Adrenal gland (tissue), 12 donors: ENCODE results near the gene NEURL4. TPM values are rescaled to one million over a fixed set of nuclear protein-coding genes. Genes with fewer than 3 reads are reported as not detected.

Experiments
- DNase-seq, 7 donors: peaks; one replicate each; pipeline ENCODE4 v3.0.0-alpha.2; 2019 to 2020
- H3K27ac ChIP-seq, 5 donors: fragments of 200-600 bp; sonication (generic) in 4 of 5; 1 replicate in 3 of 5; 2 replicates in 2 of 5; pipeline versions ENCODE4 v1.5.1 to v1.8.0; 2016 to 2020; ENCODE audit warnings: mild to moderate bottlenecking in 1 of 5
- H3K27me3 ChIP-seq: fragments of 200-600 bp; 2 replicates; pipeline ENCODE4 v1.8.0; 2021
- H3K36me3 ChIP-seq, 2 donors: fragments of 200-600 bp; replicated peaks in 1 of 2; 1 replicate in 1 of 2; 2 replicates in 1 of 2; pipeline versions ENCODE4 v1.5.1 to v1.8.0; 2018 to 2022
- H3K4me1 ChIP-seq, 2 donors: fragments of 200-600 bp; replicated peaks in 1 of 2; 1 replicate in 1 of 2; 2 replicates in 1 of 2; pipeline versions ENCODE4 v1.5.1 to v1.8.0; 2018 to 2021
- H3K4me3 ChIP-seq, 4 donors: fragments of 200-600 bp; sonication (generic) in 3 of 4; one replicate each; pipeline ENCODE4 v1.5.1; 2016 to 2018
- H3K9me3 ChIP-seq, 3 donors: fragments of 200-600 bp; sonication (generic) in 1 of 3; replicated peaks in 1 of 3; 1 replicate in 2 of 3; 2 replicates in 1 of 3; pipeline versions ENCODE4 v1.5.1 to v1.8.0; 2016 to 2021
- CTCF ChIP-seq, 6 experiments: fragments of 450-650 bp in 4 of 6; fragments of 200-600 bp in 2 of 6; sonication (generic) in 1 of 6; IDR thresholded peaks; 1 replicate in 5 of 6; 2 replicates in 1 of 6; pipeline versions ENCODE4 v1.5.1 to v1.8.0; 2016 to 2021; ENCODE audit warnings: antibody characterized with exemption in 6 of 6, mild to moderate bottlenecking in 2 of 6, moderate library complexity in 1 of 6
- POLR2A ChIP-seq, 2 donors: fragments of 450-650 bp; IDR thresholded peaks; one replicate each; pipeline ENCODE4 v1.6.1; 2017; ENCODE audit warnings: antibody characterized with exemption in 2 of 2, mild to moderate bottlenecking in 2 of 2, moderate library complexity in 1 of 2
- WGBS, 4 donors: extraction: QIAGEN DNeasy Blood & Tissue Kit in 2 of 4; methylation state at CpG; one replicate each; pipeline versions ENCODE4 v1.1.5 to v1.1.7; 2013 to 2017; 5-methylcytosine and 5-hydroxymethylcytosine counted together
- intact Hi-C, 2 donors: fragments of 100-400 bp; cut with DNase I; formaldehyde crosslinking; loops; one replicate each; pipeline versions ENCODE4 v1.14.1 to v1.15.0; 2022 to 2023
- polyA plus RNA-seq, 3 donors: library from polyadenylated mRNA; stranded (reverse); fragments of 200-250 nt in 2 of 3; fragments of 350-450 nt in 1 of 3; fragmentation: Illumina TruSeq in 1 of 3; extraction: RNeasy Lipid Tissue Mini Kit (QIAGEN cat#74804) in 1 of 3; gene quantifications; one replicate each; pipeline ENCODE4 v1.2.3, GENCODE V29; 2013 to 2014
- small RNA-seq, 2 donors: library from RNA; depleted of rRNA; stranded (forward); fragments of <200 nt; gene quantifications; one replicate each; pipeline ENCODE3, GENCODE V24; 2016
- total RNA-seq, 9 donors: library from RNA; depleted of rRNA in 4 of 9; stranded (reverse); fragments of >200 nt in 4 of 9; fragments of 120-200 nt in 1 of 9; fragmentation: NEBNext Ultra II Directional in 1 of 9; extraction: Animal tissue kit (Norgen Biotek cat#: 25700) in 1 of 9; gene quantifications; one replicate each; pipeline versions ENCODE4 v1.1.0 to v1.2.4, GENCODE V29; 2013 to 2023
- donor health status: healthy with polysubstance abuse.
- donor health status: Bipolar disorder and iron deficiency.
- donor health status: DM: yes; HTN: yes; CAD: no.
- donor health status: DM: no; HTN: no; CAD: no.
- donor health status: DM: no; HTN: no; CAD: no.
- donor health status: DM: yes; HTN: yes; CAD: no.

Gene NEURL4
- total and polyA plus RNA-seq, 12 donors = 8.7 to 111 (median 25.9) TPM

GRCh38 chr17:7266784-7267183, 62.4 kb downstream of the NEURL4 start:
- no peak overlapping the region for H3K4me3 ChIP-seq
- H3K36me3 ChIP-seq = no peaks in the 10 kb centered on the region
- no peaks in the 10 kb centered on the region for H3K9me3 ChIP-seq
- no peak for TF ChIP-seq POLR2A (IDR thresholded peaks at IDR 0.05)
- TF ChIP-seq CTCF (IDR thresholded peaks at IDR 0.05) = no peak
- no peak for DNase-seq
- 49 to 64% (median 58%) methylated on average over 1 of the region's 1 CpG for WGBS, 4 donors
- intact Hi-C loops = no loop called here
- H3K27ac ChIP-seq = no peak overlapping the region
- peaks cover 0 to 8% of the 10 kb centered on the region in 2 donors for H3K4me1 ChIP-seq
- no peaks in the 10 kb centered on the region for H3K27me3 ChIP-seq

Small RNA genes lying within 50 kb of the gene (small RNA-seq; reads per million reads assigned to genes)
- gene AC026954.2 = 0 reads per million in 2 donors
- 0 reads per million in 2 donors for gene RF00019

Other genes with a start within 250 kb of the NEURL4 start
Only the 30 nearest of the 34 such genes appear.
- gene ASGR2, start 214.5 kb downstream of the NEURL4 start, total RNA-seq = 1 to 10 TPM in 1 of 9 donors, under 1 TPM in 4, not detected in 4; 0.14 to 1.1 (median 0.61) TPM
- 1 to 10 TPM in 2 of 3 donors, under 1 TPM in 1; 0.35 to 1.4 (median 1.2) TPM for gene ASGR2, start 214.5 kb downstream of the NEURL4 start, polyA plus RNA-seq
- gene ASGR1, start 150.0 kb downstream of the NEURL4 start, total RNA-seq = 1 to 10 TPM in 6 of 9 donors, under 1 TPM in 1, not detected in 2; 0.63 to 2.7 (median 1.7) TPM
- gene ASGR1, start 150.0 kb downstream of the NEURL4 start, polyA plus RNA-seq = 1 to 10 TPM in 2 of 3 donors, under 1 TPM in 1; 0.29 to 6.9 (median 5.0) TPM
- gene DLG4, start 109.5 kb downstream of the NEURL4 start, total RNA-seq = 10 to 100 TPM; 14.1 to 70.2 (median 31.4) TPM
- gene DLG4, start 109.5 kb downstream of the NEURL4 start, polyA plus RNA-seq = 100 to 1,000 TPM in 1 of 3 donors, 10 to 100 TPM in 2; 19.1 to 172 (median 29.6) TPM
- 1,000 to 10,000 TPM in 8 of 9 donors, 100 to 1,000 TPM in 1; 961 to 2,378 (median 1,747) TPM for gene ACADVL, start 109.4 kb downstream of the NEURL4 start, total RNA-seq
- 1,000 to 10,000 TPM in 2 of 3 donors, 100 to 1,000 TPM in 1; 972 to 6,098 (median 5,777) TPM for gene ACADVL, start 109.4 kb downstream of the NEURL4 start, polyA plus RNA-seq
- 10 to 100 TPM; 25.2 to 87.2 (median 44.8) TPM for gene DVL2, start 94.8 kb downstream of the NEURL4 start, total RNA-seq
- gene DVL2, start 94.8 kb downstream of the NEURL4 start, polyA plus RNA-seq = 10 to 100 TPM; 11.8 to 80.9 (median 19.2) TPM
- gene PHF23, start 89.9 kb downstream of the NEURL4 start, total RNA-seq = 100 to 1,000 TPM in 1 of 9 donors, 10 to 100 TPM in 8; 33.5 to 141 (median 66.8) TPM
- gene PHF23, start 89.9 kb downstream of the NEURL4 start, polyA plus RNA-seq = 10 to 100 TPM; 28.0 to 80.3 (median 49.6) TPM
- gene GABARAP, start 86.9 kb downstream of the NEURL4 start, total RNA-seq = 1,000 to 10,000 TPM in 1 of 9 donors, 100 to 1,000 TPM in 8; 195 to 1,049 (median 833) TPM
- gene GABARAP, start 86.9 kb downstream of the NEURL4 start, polyA plus RNA-seq = 1,000 to 10,000 TPM in 2 of 3 donors, 100 to 1,000 TPM in 1; 694 to 1,285 (median 1,047) TPM
- gene CTDNEP1, start 77.6 kb downstream of the NEURL4 start, total RNA-seq = 100 to 1,000 TPM in 5 of 9 donors, 10 to 100 TPM in 4; 30.3 to 144 (median 125) TPM
- gene CTDNEP1, start 77.6 kb downstream of the NEURL4 start, polyA plus RNA-seq = 100 to 1,000 TPM in 1 of 3 donors, 10 to 100 TPM in 2; 67.9 to 177 (median 84.4) TPM
- 10 to 100 TPM; 28.0 to 82.7 (median 58.8) TPM for gene ELP5, start 77.1 kb downstream of the NEURL4 start, total RNA-seq
- 10 to 100 TPM; 39.0 to 96.5 (median 77.4) TPM for gene ELP5, start 77.1 kb downstream of the NEURL4 start, polyA plus RNA-seq
- gene CLDN7, start 66.9 kb downstream of the NEURL4 start, total RNA-seq = 10 to 100 TPM in 4 of 9 donors, 1 to 10 TPM in 5; 2.0 to 35.6 (median 7.0) TPM
- gene CLDN7, start 66.9 kb downstream of the NEURL4 start, polyA plus RNA-seq = 1 to 10 TPM; 1.6 to 9.7 (median 5.3) TPM
- 10 to 100 TPM in 4 of 9 donors, 1 to 10 TPM in 5; 1.8 to 30.0 (median 7.8) TPM for gene SLC2A4, start 47.6 kb downstream of the NEURL4 start, total RNA-seq
- gene SLC2A4, start 47.6 kb downstream of the NEURL4 start, polyA plus RNA-seq = 10 to 100 TPM in 1 of 3 donors, 1 to 10 TPM in 1, under 1 TPM in 1; 0.75 to 12.7 (median 5.6) TPM
- gene YBX2, start 34.7 kb downstream of the NEURL4 start, total RNA-seq = under 1 TPM in 4 of 9 donors, not detected in 5; 0.06 to 0.28 (median 0.09) TPM
- gene YBX2, start 34.7 kb downstream of the NEURL4 start, polyA plus RNA-seq = 1 to 10 TPM in 1 of 3 donors, under 1 TPM in 1, not detected in 1; 0.88 to 1.4 TPM
- 100 to 1,000 TPM; 110 to 666 (median 262) TPM for gene EIF5A, start 21.7 kb downstream of the NEURL4 start, total RNA-seq
- gene EIF5A, start 21.7 kb downstream of the NEURL4 start, polyA plus RNA-seq = 100 to 1,000 TPM; 469 to 594 (median 589) TPM
- gene GPS2, start 14.0 kb downstream of the NEURL4 start, total RNA-seq = 100 to 1,000 TPM in 5 of 9 donors, 10 to 100 TPM in 4; 69.1 to 124 (median 100) TPM
- 100 to 1,000 TPM; 167 to 196 (median 191) TPM for gene GPS2, start 14.0 kb downstream of the NEURL4 start, polyA plus RNA-seq
- gene ACAP1, start 7.2 kb upstream of the NEURL4 start, total RNA-seq = 10 to 100 TPM in 4 of 9 donors, 1 to 10 TPM in 5; 2.9 to 54.7 (median 9.7) TPM
- gene ACAP1, start 7.2 kb upstream of the NEURL4 start, polyA plus RNA-seq = 10 to 100 TPM in 2 of 3 donors, 1 to 10 TPM in 1; 2.1 to 54.1 (median 21.9) TPM
- gene KCTD11, start 22.8 kb upstream of the NEURL4 start, total RNA-seq = 10 to 100 TPM in 6 of 9 donors, 1 to 10 TPM in 3; 6.8 to 13.8 (median 11.5) TPM
- gene KCTD11, start 22.8 kb upstream of the NEURL4 start, polyA plus RNA-seq = 1 to 10 TPM; 5.2 to 10.0 (median 7.1) TPM
- gene TMEM95, start 25.8 kb upstream of the NEURL4 start, total RNA-seq = not detected
- gene TMEM95, start 25.8 kb upstream of the NEURL4 start, polyA plus RNA-seq = not detected
- 1 to 10 TPM in 7 of 9 donors, under 1 TPM in 2; 0.06 to 8.7 (median 2.1) TPM for gene TNK1, start 51.8 kb upstream of the NEURL4 start, total RNA-seq
- gene TNK1, start 51.8 kb upstream of the NEURL4 start, polyA plus RNA-seq = 1 to 10 TPM in 2 of 3 donors, under 1 TPM in 1; 0.13 to 3.9 (median 1.6) TPM
- gene PLSCR3, start 65.2 kb upstream of the NEURL4 start, total RNA-seq = 10 to 100 TPM in 8 of 9 donors, 1 to 10 TPM in 1; 7.7 to 34.5 (median 27.0) TPM
- gene PLSCR3, start 65.2 kb upstream of the NEURL4 start, polyA plus RNA-seq = 10 to 100 TPM; 13.2 to 42.5 (median 32.9) TPM
- gene TMEM256, start 74.8 kb upstream of the NEURL4 start, total RNA-seq = 100 to 1,000 TPM in 3 of 9 donors, 10 to 100 TPM in 6; 52.9 to 205 (median 92.4) TPM
- gene TMEM256, start 74.8 kb upstream of the NEURL4 start, polyA plus RNA-seq = 100 to 1,000 TPM in 2 of 3 donors, 10 to 100 TPM in 1; 48.5 to 334 (median 254) TPM
- gene NLGN2, start 78.5 kb upstream of the NEURL4 start, total RNA-seq = 10 to 100 TPM in 6 of 9 donors, 1 to 10 TPM in 3; 2.8 to 34.8 (median 14.4) TPM
- 10 to 100 TPM in 2 of 3 donors, 1 to 10 TPM in 1; 7.7 to 44.6 (median 28.1) TPM for gene NLGN2, start 78.5 kb upstream of the NEURL4 start, polyA plus RNA-seq
- not detected for gene SPEM1, start 91.0 kb upstream of the NEURL4 start, total RNA-seq
- not detected for gene SPEM1, start 91.0 kb upstream of the NEURL4 start, polyA plus RNA-seq
- gene SPEM2, start 96.3 kb upstream of the NEURL4 start, total RNA-seq = not detected
- not detected for gene SPEM2, start 96.3 kb upstream of the NEURL4 start, polyA plus RNA-seq
- not detected for gene SPEM3, start 99.5 kb upstream of the NEURL4 start, total RNA-seq
- not detected for gene SPEM3, start 99.5 kb upstream of the NEURL4 start, polyA plus RNA-seq
- gene TMEM102, start 106.1 kb upstream of the NEURL4 start, total RNA-seq = 10 to 100 TPM in 4 of 9 donors, 1 to 10 TPM in 5; 5.7 to 26.6 (median 8.8) TPM
- gene TMEM102, start 106.1 kb upstream of the NEURL4 start, polyA plus RNA-seq = 1 to 10 TPM; 2.1 to 8.7 (median 6.6) TPM
- 10 to 100 TPM; 12.1 to 76.7 (median 23.4) TPM for gene FGF11, start 110.2 kb upstream of the NEURL4 start, total RNA-seq
- gene FGF11, start 110.2 kb upstream of the NEURL4 start, polyA plus RNA-seq = 10 to 100 TPM; 10.2 to 33.2 (median 19.2) TPM
- 10 to 100 TPM; 18.7 to 56.3 (median 37.9) TPM for gene CHRNB1, start 115.7 kb upstream of the NEURL4 start, total RNA-seq
- 10 to 100 TPM; 32.2 to 40.8 (median 32.9) TPM for gene CHRNB1, start 115.7 kb upstream of the NEURL4 start, polyA plus RNA-seq
- gene ZBTB4, start 150.3 kb upstream of the NEURL4 start, total RNA-seq = 100 to 1,000 TPM in 1 of 9 donors, 10 to 100 TPM in 8; 16.6 to 111 (median 75.3) TPM
- gene ZBTB4, start 150.3 kb upstream of the NEURL4 start, polyA plus RNA-seq = 10 to 100 TPM; 30.0 to 59.6 (median 54.6) TPM
- not detected for gene SLC35G6, start 152.1 kb upstream of the NEURL4 start, total RNA-seq
- under 1 TPM in 1 of 3 donors, not detected in 2; 0.24 TPM for gene SLC35G6, start 152.1 kb upstream of the NEURL4 start, polyA plus RNA-seq
- gene POLR2A, start 155.0 kb upstream of the NEURL4 start, total RNA-seq = 100 to 1,000 TPM in 5 of 9 donors, 10 to 100 TPM in 4; 34.9 to 172 (median 117) TPM
- 10 to 100 TPM; 19.3 to 80.4 (median 58.7) TPM for gene POLR2A, start 155.0 kb upstream of the NEURL4 start, polyA plus RNA-seq